GM23338 (cell line): Measurements from ENCODE around the gene CRTC1.

ENCODE experiments used
- EZH2 ChIP-seq: fragments of 200-600 bp; sonication (generic); IDR thresholded peaks from one replicate; pipeline ENCODE4 v1.8.0; 2017; ENCODE audit warnings: antibody characterized with exemption, mild to moderate bottlenecking, low read depth; ENCODE audit not compliant: unreplicated experiment
- EZH2phosphoT487 ChIP-seq: fragments of 200-600 bp; sonication (generic); IDR thresholded peaks from one replicate; pipeline ENCODE4 v1.8.1; 2018; ENCODE audit warnings: antibody characterized with exemption; ENCODE audit not compliant: unreplicated experiment
- JUNB ChIP-seq: IDR thresholded peaks from one replicate; pipeline ENCODE4 v1.6.1; 2016; ENCODE audit warnings: antibody characterized with exemption; ENCODE audit not compliant: unreplicated experiment
- NANOG ChIP-seq: IDR thresholded peaks from 2 replicates; pipeline ENCODE4 v1.6.1; 2016; ENCODE audit warnings: antibody characterized with exemption, borderline replicate concordance
- ZNF114 ChIP-seq: fragments of 250-450 bp; sonication (Bioruptor Pico); IDR thresholded peaks from 2 replicates; pipeline ENCODE4 v1.5.0; 2020; ENCODE audit warnings: mild to moderate bottlenecking, moderate library complexity
- TF ChIP-seq, protein P1 (sequence below), 2 experiments: fragments of 200-600 bp in 1 of 2; sonication (generic) in 1 of 2; conservative IDR thresholded peaks; 2 replicates each; pipeline versions ENCODE4 v1.5.1 to v1.6.1; 2016 to 2017; ENCODE audit warnings: antibody characterized with exemption in 2 of 2, low read depth in 2 of 2, mild to moderate bottlenecking in 2 of 2, moderate library complexity in 1 of 2

DNA sequence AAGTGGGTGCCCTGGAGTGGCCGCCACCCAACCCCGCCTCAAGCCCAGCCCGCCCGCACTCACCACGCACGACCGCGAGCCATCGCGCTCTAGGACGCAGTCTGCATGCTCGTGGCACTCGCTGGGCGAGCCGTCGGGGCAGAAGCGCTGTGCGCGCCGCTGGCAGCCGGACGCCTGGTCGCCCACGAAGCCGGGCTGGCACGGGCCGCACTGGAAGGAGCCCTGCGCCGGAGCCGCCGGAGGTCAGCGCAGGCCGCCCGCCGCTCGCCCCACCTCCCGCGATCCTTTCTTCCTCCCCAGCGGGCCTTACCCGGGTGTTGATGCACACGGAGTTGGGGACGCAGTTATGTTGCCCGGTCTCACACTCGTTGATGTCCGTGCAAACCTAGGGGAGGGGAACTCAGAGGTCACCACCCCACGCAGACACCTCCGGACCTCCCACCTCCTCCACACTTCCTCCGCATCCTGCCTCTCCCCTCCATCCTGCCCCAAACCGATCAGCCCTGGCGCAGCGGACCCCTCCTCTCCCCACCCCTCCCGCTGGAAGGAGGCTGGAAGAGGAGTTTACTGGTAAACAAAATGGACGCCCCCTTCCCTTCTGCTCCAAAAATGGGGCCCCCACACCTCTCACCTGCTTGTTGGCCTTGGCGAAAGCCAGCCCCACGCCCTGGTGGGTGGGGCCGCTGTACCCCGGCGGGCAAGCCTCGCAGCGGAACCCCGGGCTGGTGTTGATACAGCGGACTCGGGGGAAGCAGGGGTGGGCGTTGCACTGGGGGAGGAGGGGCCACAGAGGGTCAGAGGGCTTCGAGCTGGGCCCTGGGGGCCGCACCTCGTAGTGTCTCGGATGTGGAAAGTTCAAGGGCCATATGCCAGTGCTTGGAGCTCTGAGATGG is 105.3 kb downstream of the CRTC1 start:
- TF ChIP-seq, protein P1, sequence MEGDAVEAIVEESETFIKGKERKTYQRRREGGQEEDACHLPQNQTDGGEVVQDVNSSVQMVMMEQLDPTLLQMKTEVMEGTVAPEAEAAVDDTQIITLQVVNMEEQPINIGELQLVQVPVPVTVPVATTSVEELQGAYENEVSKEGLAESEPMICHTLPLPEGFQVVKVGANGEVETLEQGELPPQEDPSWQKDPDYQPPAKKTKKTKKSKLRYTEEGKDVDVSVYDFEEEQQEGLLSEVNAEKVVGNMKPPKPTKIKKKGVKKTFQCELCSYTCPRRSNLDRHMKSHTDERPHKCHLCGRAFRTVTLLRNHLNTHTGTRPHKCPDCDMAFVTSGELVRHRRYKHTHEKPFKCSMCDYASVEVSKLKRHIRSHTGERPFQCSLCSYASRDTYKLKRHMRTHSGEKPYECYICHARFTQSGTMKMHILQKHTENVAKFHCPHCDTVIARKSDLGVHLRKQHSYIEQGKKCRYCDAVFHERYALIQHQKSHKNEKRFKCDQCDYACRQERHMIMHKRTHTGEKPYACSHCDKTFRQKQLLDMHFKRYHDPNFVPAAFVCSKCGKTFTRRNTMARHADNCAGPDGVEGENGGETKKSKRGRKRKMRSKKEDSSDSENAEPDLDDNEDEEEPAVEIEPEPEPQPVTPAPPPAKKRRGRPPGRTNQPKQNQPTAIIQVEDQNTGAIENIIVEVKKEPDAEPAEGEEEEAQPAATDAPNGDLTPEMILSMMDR (conservative IDR thresholded peaks at IDR 0.05; ENCODE audit: low read depth in 2 of 2): no peak
- TF ChIP-seq EZH2: peak; percentile 58
- TF ChIP-seq NANOG: no peak
- no peak for TF ChIP-seq EZH2phosphoT487
- no peak for TF ChIP-seq ZNF114 (CRISPR knock-in tag)
- no peak for TF ChIP-seq JUNB
